Endothelial cell of umbilical vein (primary cell): ENCODE measurements around the gene OLIG3. TPM values are rescaled to one million over a fixed set of nuclear protein-coding genes. Genes with fewer than 3 reads are reported as not detected.

Source experiments
- BruUV-seq: library from RNA; stranded (reverse); fragments of 400-500 nt; replicated peaks from 2 replicates; lab custom pipeline; 2021; lab: Mats Ljungman, UMichigan
- CTCF ChIA-PET: fragments of 300-600, 350-600 bp; sonication (Branson Sonifier 250); formaldehyde crosslinking; loops from one replicate; lab custom pipeline; 2021; ENCODE audit warnings: antibody characterized with exemption, inconsistent platforms; lab: Charles Lee
- POLR2A ChIA-PET: fragments of 300-600, 350-600 bp; sonication (Branson Sonifier 250); formaldehyde crosslinking; loops from one replicate; lab custom pipeline; 2021; ENCODE audit warnings: antibody characterized with exemption, inconsistent platforms; lab: Charles Lee
- DNase-seq: peaks from one replicate; pipeline ENCODE4 v3.0.0-alpha.2; 2011; ENCODE audit warnings: low read depth, low spot score
- FAIRE-seq: peaks from 2 replicates; lab custom pipeline; 2011; peaks lifted over from hg19 to GRCh38; lab: Jason Lieb, UNC
- H2AFZ ChIP-seq: 2 replicates; pipeline ENCODE4 v1.6.0; 2012; ENCODE audit warnings: low read depth, low read length, control low read depth, inconsistent platforms
- H3K27ac ChIP-seq: 2 replicates; pipeline ENCODE4 v1.5.1; 2011; ENCODE audit warnings: low read depth, mild to moderate bottlenecking, control low read depth, low read length, moderate library complexity; ENCODE audit not compliant: insufficient read depth
- H3K27me3 ChIP-seq, 2 experiments: 2 replicates each; pipeline versions ENCODE4 v1.6.0 to v1.6.1; 2011; ENCODE audit warnings: low read length in 2 of 2, mixed read lengths in 1 of 2; ENCODE audit not compliant: control insufficient read depth in 2 of 2, insufficient read depth in 2 of 2
- H3K36me3 ChIP-seq, 2 experiments: 2 replicates in 1 of 2; 3 replicates in 1 of 2; pipeline ENCODE4 v1.5.1; 2011; ENCODE audit warnings: low read length in 2 of 2, mild to moderate bottlenecking in 1 of 2, moderate library complexity in 1 of 2; ENCODE audit not compliant: control insufficient read depth in 2 of 2, insufficient read depth in 2 of 2; ENCODE audit errors: extremely low read depth in 1 of 2
- H3K4me1 ChIP-seq: 3 replicates; pipeline ENCODE4 v1.5.1; 2011; ENCODE audit warnings: mild to moderate bottlenecking, low read length; ENCODE audit not compliant: control insufficient read depth, insufficient read depth; ENCODE audit errors: extremely low read depth
- H3K4me2 ChIP-seq: 2 replicates; pipeline ENCODE4 v1.6.1; 2011; ENCODE audit warnings: low read length, control low read depth, mixed read lengths; ENCODE audit not compliant: insufficient read depth
- H3K4me3 ChIP-seq, 3 experiments: fragments of 200-600 bp in 1 of 3; sonication (generic), shearing (Covaris generic) in 1 of 3; replicated peaks in 1 of 3; 2 replicates each; pipeline ENCODE4 v1.5.1; 2011 to 2016; ENCODE audit warnings: control low read depth in 3 of 3, low read length in 3 of 3, mild to moderate bottlenecking in 2 of 3, inconsistent platforms in 1 of 3, low read depth in 1 of 3, moderate library complexity in 1 of 3; ENCODE audit not compliant: insufficient read depth in 1 of 3
- H3K79me2 ChIP-seq: 2 replicates; pipeline ENCODE4 v1.6.0; 2012; ENCODE audit warnings: low read length, inconsistent platforms; ENCODE audit not compliant: control insufficient read depth, insufficient read depth
- H3K9ac ChIP-seq: replicated peaks from 2 replicates; pipeline ENCODE3; 2011; ENCODE audit warnings: low read length, control low read depth; ENCODE audit not compliant: insufficient read depth; ENCODE audit errors: extremely low read depth
- H3K9me1 ChIP-seq: replicated peaks from 3 replicates; pipeline ENCODE4 v1.6.0; 2011; ENCODE audit warnings: mild to moderate bottlenecking, low read length; ENCODE audit not compliant: control insufficient read depth, insufficient read depth; ENCODE audit errors: extremely low read depth
- H3K9me3 ChIP-seq: replicated peaks from 2 replicates; pipeline ENCODE4 v1.5.1; 2012; ENCODE audit warnings: low read length, inconsistent platforms; ENCODE audit not compliant: control insufficient read depth, insufficient read depth
- H4K20me1 ChIP-seq: replicated peaks from 2 replicates; pipeline ENCODE3; 2011; ENCODE audit warnings: mild to moderate bottlenecking, low read length; ENCODE audit not compliant: control insufficient read depth, insufficient read depth; ENCODE audit errors: extremely low read depth
- EZH2 ChIP-seq: IDR thresholded peaks from 2 replicates; pipeline ENCODE4 v1.6.1; 2012; ENCODE audit warnings: borderline replicate concordance, low read depth, mild to moderate bottlenecking, moderate library complexity, low read length, inconsistent platforms; ENCODE audit not compliant: severe bottlenecking
- FOS ChIP-seq: IDR thresholded peaks from 2 replicates; pipeline ENCODE4 v1.6.1; 2011; ENCODE audit warnings: mild to moderate bottlenecking, low read length, moderate library complexity, borderline replicate concordance; ENCODE audit not compliant: insufficient read depth
- GATA2 ChIP-seq: IDR thresholded peaks from 2 replicates; pipeline ENCODE4 v1.7.0; 2011; ENCODE audit warnings: low read depth, mild to moderate bottlenecking, moderate library complexity, mixed read lengths, low read length; ENCODE audit not compliant: insufficient read length, insufficient read depth
- JUN ChIP-seq: IDR thresholded peaks from 2 replicates; pipeline ENCODE4 v1.6.1; 2011; ENCODE audit warnings: borderline replicate concordance, low read depth; ENCODE audit not compliant: insufficient read length, insufficient read depth
- MYC ChIP-seq: IDR thresholded peaks from one replicate; pipeline ENCODE4 v1.6.1; 2011; ENCODE audit warnings: mild to moderate bottlenecking, low read depth, low read length
- POLR2A ChIP-seq: IDR thresholded peaks from 2 replicates; pipeline ENCODE4 v1.6.1; 2012; ENCODE audit warnings: low read depth, mild to moderate bottlenecking, control low read depth, low read length
- POLR2AphosphoS5 ChIP-seq: IDR thresholded peaks from 2 replicates; pipeline ENCODE4 v1.6.1; 2012; ENCODE audit warnings: low read depth, mild to moderate bottlenecking, control low read depth, low read length, moderate library complexity; ENCODE audit not compliant: insufficient read depth
- dilution Hi-C: fragments of 300-500 bp; cut with MboI; formaldehyde crosslinking; loops from one replicate; pipeline ENCODE4 v1.15.0; 2019; ENCODE audit warnings: low sequenced_read_pairs; ENCODE audit not compliant: extremely low pct_ligation_motif_present
- intact Hi-C: fragments of 100-400 bp; cut with micrococcal nuclease; formaldehyde crosslinking; loops from one replicate; pipeline ENCODE4 v1.10.0; 2022
- polyA plus RNA-seq, 4 experiments: library from polyadenylated mRNA; depleted of rRNA in 3 of 4; stranded (reverse) in 3 of 4; unstranded in 1 of 4; fragments of >200 nt; gene quantifications; 2 replicates each; pipeline versions ENCODE4 v1.2.1 to v1.2.3, GENCODE V29; 2011 to 2012; ENCODE audit warnings: missing spikeins in 1 of 4
- total RNA-seq: library from RNA; stranded (reverse); gene quantifications from 2 replicates; pipeline ENCODE4 v1.2.3, GENCODE V29; 2021
- TF ChIP-seq, protein P1 (sequence below), 2 donors: IDR thresholded peaks; 1 replicate in 1 of 2; 2 replicates in 1 of 2; pipeline ENCODE4 v1.5.1; 2011; ENCODE audit warnings: low read length in 2 of 2, mild to moderate bottlenecking in 2 of 2, moderate library complexity in 2 of 2, control low read depth in 1 of 2, inconsistent platforms in 1 of 2, low read depth in 1 of 2; ENCODE audit not compliant: insufficient read depth in 1 of 2; ENCODE audit errors: extremely low read depth in 1 of 2
- TF ChIP-seq, protein P2 (sequence below): IDR thresholded peaks from 2 replicates; pipeline ENCODE4 v1.6.1; 2011; ENCODE audit not compliant: insufficient read depth, insufficient read length

The OLIG3 gene
- total and polyA plus RNA-seq, 2 donors (not counting 3 experiments of a cell fraction or from before 2014, with no cell fraction given): not detected

DNA sequence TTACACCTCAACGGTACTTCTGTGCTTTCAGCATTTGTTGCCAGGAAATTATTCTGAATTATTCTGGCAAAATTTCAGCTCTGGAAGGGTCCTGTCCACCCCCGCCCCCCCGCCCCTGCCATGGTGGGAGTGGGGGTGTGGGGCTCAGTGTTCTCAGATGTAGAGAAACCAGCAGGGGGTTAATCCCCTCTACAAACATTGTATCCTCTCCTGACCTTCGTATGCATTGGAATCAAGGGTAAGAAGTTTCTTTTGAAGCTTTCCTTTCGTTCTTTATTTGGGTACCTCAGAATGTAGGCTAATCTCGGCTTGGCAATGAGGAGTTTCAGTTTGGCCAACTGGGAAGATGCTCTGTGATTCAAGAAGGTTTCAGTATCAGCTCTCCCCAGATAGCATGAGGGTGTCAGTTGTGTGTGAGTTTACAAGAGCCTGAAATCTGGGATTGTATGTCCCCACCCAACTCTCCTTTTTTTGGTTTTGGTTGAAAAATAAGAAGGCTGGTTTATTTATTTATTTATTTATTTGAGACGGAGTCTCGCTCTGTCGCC lies 25.5 kb upstream of the OLIG3 start:
- Histone ChIP-seq H2AFZ (no peak overlapping the region), H3K4me1 (no peaks in the 10 kb centered on the region), H3K36me3 (no peaks in the 10 kb centered on the region), H4K20me1 (no peaks in the 10 kb centered on the region), H3K9me1 (no peaks in the 10 kb centered on the region), H3K79me2 (no peaks in the 10 kb centered on the region), H3K4me2 (no peak overlapping the region), H3K9ac (no peak overlapping the region), H3K27ac (no peak overlapping the region), H3K27me3 (peaks cover 22 to 27% of the 10 kb centered on the region in 2 experiments), H3K4me3 (no peak overlapping the region), H3K9me3 (no peaks in the 10 kb centered on the region)
- POLR2A ChIA-PET: no interaction called here
- BruUV-seq: no TSS peak
- DNase-seq (no peak), FAIRE-seq (no peak)
- TF ChIP-seq POLR2A (no peak), FOS (no peak), EZH2 (no peak), POLR2AphosphoS5 (no peak), GATA2 (no peak), JUN (no peak), MYC (no peak)
- TF ChIP-seq, protein P1, sequence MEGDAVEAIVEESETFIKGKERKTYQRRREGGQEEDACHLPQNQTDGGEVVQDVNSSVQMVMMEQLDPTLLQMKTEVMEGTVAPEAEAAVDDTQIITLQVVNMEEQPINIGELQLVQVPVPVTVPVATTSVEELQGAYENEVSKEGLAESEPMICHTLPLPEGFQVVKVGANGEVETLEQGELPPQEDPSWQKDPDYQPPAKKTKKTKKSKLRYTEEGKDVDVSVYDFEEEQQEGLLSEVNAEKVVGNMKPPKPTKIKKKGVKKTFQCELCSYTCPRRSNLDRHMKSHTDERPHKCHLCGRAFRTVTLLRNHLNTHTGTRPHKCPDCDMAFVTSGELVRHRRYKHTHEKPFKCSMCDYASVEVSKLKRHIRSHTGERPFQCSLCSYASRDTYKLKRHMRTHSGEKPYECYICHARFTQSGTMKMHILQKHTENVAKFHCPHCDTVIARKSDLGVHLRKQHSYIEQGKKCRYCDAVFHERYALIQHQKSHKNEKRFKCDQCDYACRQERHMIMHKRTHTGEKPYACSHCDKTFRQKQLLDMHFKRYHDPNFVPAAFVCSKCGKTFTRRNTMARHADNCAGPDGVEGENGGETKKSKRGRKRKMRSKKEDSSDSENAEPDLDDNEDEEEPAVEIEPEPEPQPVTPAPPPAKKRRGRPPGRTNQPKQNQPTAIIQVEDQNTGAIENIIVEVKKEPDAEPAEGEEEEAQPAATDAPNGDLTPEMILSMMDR (IDR thresholded peaks at IDR 0.05; ENCODE audit: extremely low read depth in 1 of 2, insufficient read depth in 1 of 2, low read depth in 1 of 2, low read length in 2 of 2): no peak
- TF ChIP-seq, protein P2, sequence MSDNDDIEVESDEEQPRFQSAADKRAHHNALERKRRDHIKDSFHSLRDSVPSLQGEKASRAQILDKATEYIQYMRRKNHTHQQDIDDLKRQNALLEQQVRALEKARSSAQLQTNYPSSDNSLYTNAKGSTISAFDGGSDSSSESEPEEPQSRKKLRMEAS: no peak
- intact Hi-C loops: no loop called here
- dilution Hi-C loops: no loop called here
- CTCF ChIA-PET: no interaction called here
